Measurements from ENCODE around the gene IGFALS.

Gene IGFALS

DNA sequence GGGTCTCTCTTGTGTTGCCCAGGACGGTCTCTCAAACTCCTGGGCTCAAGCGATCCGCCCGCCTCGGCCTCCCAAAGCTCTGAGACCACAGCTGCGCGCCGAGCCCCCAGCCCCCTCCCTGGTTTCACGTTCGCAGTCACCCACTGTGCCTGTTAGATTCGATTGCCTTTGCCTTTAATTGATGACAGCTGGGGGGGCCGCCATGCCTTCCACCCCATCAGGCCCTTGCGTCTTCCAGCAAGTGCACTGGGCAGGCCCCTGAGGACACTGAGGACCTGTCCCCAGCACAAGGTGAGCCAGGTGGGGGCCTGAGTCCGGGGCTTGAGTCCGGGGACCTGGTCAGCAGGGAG is 3.3 kb downstream of the IGFALS start:
- no peak for DNase-seq (ENCODE audit: low read depth in 2 of 2)

DNA sequence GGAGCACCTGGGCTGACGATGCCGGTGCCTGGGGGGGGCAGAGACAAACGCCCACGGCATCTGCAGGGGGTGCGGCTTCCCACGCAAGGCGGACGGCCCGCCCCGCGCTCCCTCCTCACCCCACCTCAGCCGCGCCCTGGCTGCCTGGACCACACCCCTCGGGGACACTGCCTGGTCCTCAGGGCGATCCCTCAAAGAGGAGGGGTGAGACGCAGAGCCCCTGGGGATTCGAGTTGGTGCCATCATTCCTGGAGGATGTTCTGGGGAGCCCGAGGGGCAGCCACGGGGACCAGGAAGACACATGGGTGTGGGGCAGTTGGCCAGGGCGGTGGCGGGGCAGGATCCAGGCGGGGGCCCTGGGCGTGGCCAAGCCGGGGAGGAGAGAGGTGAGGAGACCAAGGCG is 3.9 kb downstream of the IGFALS start:
- DNase-seq (ENCODE audit: low read depth in 2 of 2) = no peak

DNA sequence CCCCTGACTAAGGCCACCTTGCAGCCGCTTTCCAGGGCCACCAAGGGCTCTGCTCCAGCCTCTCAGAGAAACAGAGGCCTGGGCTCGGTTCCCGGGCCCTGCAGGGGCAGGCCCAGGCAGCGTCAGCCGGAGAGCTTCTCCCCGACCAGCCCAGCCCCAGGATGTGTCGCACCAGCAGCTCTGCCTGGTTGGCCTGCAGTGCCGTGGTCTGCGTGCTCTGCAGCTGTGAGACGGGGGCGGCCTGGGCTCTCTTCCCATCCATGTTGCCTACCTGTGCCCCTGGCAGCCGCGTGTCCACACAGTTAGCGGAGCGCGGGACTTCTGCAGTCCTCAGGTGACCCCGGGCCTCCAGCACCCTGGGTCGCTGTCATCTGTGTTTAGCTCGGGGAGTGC is 4.8 kb downstream of the IGFALS start:
- DNase-seq (ENCODE audit: low read depth in 2 of 2) = no peak

DNA sequence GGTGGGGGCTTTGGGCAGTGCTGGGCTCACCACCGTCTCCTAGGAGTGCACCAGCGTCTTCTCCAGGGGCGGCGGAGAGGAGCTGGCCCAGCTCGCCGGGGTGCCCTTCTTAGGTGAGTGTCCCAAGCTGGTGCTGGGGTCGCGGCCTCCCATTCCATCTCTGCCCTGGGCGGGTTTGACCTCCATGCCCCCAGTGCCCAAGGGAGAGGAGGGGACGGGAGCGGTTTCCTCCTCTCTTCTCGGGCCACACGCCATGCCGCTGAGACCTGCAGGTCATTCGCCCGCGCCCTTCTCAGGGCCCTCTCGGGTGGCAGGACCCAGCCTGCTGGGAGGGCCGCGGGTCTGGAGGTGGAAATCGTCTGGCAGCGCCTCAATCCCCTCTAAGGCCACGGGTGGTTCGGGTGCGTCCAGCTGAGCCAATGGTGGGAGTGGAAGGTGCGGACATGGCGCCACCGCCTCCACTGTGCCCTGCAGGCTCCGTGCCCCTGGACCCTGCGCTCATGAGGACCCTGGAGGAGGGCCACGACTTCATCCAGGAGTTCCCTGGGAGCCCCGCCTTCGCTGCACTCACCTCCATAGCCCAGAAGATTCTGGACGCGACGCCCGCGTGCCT is 5.3 kb downstream of the IGFALS start:
- DNase-seq (ENCODE audit: low read depth in 2 of 2) = no peak

DNA sequence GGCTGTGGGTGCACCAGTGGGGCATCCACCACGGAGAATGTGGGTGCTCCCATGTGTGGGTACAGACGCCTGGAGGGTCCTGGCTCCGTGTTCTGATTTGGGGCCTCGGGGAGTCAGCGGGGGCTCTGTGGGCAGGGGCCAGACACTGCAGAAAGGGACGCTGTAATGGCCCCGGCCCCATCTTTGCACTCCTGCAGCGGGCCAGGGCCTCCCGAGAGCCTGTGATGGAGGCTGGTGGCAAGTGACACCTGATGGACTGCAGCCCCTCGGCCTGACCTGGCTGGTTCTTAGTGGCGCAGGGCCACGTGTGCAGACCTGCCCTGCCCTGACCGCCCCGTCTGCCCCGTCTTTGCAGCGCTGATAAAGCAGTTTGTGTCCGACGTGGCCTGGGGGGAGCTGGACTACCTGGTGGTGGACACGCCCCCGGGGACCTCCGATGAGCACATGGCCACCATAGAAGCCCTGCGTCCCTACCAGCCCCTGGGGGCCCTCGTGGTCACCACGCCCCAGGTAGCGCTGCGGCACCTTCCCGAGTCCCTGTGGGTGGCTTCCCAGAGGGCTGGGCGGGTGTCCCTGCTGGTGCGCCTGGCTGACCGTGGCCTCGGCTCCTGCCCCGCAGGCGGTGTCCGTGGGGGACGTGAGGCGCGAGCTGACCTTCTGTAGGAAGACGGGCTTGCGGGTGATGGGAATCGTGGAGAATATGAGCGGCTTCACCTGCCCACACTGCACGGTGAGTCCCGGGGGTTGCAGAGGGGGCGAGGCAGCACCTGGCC is 6.0 kb downstream of the IGFALS start:
- no peak for DNase-seq (ENCODE audit: low read depth in 2 of 2)

DNA sequence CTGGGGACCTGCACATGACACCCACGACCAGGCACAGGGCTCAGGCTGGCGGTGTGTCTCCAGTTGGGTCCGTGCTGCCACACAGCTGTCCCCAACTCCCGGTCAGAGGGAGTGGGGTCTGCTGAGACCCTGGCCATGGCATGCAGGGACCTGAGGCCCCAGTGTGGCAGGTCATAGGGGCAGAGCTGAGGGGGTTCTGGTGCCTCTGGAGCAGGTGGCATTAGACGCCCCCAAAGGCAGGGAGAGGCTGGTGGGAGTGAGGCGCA is 6.5 kb downstream of the IGFALS start:
- DNase-seq (ENCODE audit: low read depth in 2 of 2) = no peak

DNA sequence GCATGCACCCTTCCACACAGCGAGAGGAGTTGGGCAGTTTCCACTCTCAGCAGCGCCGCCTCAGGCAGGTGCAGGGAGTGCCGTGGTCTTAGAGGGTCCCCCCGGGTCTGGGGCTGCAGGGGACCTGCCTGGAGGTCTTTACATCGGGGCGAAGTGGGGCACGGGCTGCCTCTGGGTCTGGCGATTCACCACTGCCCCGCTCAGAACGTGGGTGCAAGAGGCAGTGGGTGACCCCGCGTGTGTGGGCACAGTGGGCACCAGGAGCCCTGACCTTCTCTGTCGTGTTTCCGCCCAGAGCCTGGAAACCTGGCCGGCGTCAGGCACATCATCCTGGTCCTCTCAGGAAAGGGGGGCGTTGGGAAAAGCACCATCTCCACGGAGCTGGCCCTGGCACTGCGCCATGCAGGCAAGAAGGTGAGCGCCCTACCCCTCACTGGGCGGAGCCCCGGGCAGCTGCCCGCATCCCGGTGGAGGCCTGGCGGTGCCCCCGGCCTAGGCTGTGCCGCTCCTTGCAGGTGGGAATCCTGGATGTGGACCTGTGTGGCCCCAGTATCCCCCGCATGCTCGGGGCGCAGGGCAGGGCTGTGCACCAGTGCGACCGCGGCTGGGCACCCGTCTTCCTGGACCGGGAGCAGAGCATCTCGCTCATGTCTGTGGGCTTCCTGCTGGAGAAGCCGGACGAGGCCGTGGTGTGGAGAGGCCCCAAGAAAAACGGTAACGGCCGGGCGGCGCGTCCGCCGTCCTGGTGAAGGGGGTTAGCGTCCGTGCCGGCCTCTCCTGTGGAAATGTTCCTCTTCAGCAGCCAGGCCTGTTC is 7.1 kb downstream of the IGFALS start:
- no peak for DNase-seq (ENCODE audit: low read depth in 2 of 2)

DNA sequence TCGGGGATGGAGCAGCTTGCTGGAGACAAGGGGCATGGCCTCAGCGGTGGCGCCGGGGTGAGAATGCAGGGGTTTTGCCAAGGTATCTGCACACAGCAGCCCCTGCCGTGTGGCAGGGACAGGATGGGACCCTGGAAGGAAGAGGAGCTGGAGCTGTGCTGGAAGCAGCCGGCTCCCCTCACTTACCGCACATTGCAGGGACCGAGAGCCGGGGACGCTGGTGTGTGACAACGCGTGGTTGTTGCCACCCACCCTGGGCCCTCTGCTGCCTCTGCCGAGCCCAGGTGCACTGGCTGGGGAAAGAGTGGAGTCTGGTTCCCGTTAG is 7.7 kb downstream of the IGFALS start:
- no peak for DNase-seq (ENCODE audit: low read depth in 2 of 2)

DNA sequence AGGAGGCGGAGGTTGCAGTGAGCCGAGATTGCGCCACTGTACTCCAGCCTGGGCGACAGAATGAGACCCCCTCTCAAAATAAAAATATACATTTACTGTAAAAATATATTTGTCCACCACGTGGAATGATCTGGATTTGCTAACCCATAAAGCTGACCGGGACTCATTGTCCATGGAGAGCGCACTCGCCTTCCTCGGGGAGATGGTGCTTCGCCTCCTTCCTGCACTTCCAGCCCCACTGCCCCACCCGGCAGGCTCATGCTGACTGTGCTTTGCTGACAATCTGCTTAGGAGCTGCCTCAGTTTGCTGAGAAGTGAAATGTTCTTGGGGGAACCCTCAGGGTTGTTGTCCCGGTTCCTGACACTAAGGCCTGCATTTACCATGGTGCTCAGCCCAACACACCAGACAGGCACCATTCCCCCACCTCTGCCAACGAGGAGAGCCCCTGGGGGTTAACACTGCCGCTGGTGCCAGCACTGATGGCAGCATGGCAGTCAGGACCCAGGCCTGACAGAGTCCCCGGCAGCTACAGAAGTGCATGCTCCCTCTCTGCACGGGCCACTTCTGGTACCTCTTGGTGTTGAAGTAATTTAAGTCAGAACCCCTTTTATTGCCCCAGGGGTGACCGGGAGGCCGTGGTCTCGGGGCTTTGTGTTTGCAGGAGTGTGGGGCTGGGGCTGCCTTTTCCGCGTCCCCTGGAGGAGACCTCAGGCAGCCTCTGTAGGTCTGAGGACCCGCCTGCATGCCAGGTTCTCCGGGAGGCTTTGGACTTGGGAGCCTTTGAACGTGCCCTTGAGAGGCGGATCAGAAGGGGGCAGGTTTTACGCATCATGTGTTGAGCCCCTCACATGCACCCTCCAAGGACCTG is 8.3 kb downstream of the IGFALS start:
- no peak for DNase-seq (ENCODE audit: low read depth in 2 of 2)

DNA sequence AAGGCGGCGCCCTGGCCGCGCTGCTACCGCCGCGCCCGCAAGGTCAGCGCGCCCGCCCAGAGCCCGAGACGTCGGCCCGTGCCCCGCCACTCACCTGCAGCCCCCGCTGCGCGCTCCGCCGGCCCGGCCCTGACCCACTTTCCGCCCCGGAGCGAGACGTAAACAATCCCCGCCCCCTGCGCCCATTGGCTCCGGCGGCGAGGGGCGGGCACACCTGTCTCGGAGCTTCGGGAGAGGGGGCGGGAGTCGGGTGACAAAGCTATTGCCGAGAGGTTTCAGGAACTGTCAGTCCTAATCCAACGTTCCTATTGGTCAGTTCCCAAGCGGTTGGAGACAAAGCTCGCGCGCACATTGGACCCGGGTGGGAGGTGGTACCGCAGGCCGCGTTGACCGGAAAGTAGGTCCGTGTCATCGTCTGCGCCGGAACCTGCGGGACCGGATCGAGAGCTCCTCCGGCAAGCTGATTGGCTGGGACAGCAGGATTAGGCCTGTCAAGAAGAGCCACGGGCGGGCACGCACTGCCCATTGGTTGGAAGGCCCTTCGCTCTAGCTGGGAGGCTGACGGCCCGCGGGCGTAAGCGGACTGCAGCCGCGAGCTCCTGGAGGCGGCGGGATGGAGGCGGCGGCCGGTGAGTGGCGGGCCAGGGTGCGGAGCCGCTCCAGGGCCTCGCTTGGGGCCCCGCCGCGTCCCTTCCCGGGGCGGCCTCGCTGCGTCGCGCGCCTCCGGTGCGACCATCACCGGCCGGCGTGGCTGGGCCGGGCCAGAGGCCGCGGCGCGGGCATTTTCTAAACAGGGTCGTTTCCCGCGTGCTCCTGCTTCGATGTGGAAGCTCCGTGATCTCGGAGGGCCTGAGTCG is 10.9 kb downstream of the IGFALS start, which contains the start of the genes NUBP2 and SPSB3:
Gene NUBP2, plus strand, starts transcription at position 553 of the 857 bp plus-strand sequence. Its CDS starts 61 bp downstream, at position 614.
Gene SPSB3, minus strand, starts transcription at position 164 of the 857 bp plus-strand sequence. CDS start 1,088 bp downstream, outside the sequence.
- DNase-seq (ENCODE audit: low read depth in 2 of 2) = peak; percentile 94 to 95

DNA sequence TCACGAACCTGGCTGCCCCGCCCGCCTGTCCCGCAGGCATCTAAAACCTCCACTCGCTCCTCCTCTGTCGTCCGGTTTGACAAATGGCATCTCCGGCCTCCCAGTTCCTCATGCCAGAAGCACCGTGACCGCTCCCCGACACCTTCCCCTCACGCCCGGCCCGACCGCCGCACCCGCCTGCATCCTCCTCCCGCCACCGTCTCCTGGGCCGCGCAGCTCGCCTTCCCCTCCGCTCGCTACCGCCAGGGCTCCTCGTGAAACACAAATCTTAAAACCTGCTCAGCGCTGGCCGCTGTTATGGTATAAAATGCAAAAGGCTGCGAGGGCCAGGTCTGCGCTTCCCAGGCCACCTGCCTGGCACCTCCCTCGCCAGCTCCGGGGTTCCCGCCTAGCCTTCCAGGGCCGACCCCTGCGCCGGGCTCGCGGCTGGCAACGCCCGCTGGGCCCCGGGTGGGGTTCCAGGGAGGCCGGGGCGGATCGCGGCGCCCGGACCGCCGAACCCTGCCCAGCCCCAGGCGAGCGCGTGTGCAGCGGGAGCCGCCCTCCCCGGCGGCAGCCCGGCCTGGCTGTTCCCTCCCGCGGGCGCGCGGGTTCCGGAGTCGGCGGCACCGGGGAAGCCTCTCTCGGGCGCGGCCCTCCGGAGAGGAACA is 11.6 kb downstream of the IGFALS start:
- DNase-seq (ENCODE audit: low read depth in 2 of 2) = no peak

DNA sequence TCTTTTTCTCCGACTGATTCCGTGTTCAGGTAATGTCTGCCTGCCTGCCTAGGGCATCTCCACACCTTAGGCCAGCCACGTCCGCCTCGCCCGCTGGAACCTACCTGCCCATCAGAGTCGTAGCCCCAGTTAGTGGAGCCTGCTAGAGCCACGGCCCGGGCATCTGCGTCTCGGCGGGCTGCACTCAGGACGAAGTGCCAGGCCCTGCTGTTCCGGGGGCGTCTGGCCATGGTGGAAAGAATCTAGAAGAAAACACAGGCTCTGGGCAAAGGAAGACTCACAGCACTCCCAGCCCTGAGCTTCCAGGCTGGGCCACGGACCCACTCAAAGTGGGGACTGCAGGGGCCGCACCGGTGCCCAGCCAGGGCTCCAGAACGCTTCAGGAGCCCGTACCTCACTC is 12.3 kb downstream of the IGFALS start:
- no peak for DNase-seq (ENCODE audit: low read depth in 2 of 2)

DNA sequence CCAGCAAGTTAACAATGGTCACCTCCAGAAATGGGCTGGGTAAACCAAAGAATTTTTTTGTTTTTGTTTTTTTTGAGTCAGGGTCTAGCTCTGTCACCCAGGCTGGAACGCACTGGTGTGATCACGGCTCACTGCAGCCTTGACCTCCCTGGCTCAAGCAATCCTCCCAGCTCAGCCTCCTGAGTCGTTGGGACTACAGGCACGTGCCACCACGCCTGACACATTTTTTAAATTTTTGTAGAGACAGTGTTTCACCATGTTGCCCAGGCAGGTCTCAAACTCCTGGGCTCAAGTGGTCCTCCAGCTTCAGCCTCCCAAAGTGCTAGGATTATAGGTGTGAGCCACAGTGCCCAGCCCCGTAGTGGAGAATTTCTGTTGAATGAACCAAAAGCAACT is 12.8 kb downstream of the IGFALS start:
- no peak for DNase-seq (ENCODE audit: low read depth in 2 of 2)

DNA sequence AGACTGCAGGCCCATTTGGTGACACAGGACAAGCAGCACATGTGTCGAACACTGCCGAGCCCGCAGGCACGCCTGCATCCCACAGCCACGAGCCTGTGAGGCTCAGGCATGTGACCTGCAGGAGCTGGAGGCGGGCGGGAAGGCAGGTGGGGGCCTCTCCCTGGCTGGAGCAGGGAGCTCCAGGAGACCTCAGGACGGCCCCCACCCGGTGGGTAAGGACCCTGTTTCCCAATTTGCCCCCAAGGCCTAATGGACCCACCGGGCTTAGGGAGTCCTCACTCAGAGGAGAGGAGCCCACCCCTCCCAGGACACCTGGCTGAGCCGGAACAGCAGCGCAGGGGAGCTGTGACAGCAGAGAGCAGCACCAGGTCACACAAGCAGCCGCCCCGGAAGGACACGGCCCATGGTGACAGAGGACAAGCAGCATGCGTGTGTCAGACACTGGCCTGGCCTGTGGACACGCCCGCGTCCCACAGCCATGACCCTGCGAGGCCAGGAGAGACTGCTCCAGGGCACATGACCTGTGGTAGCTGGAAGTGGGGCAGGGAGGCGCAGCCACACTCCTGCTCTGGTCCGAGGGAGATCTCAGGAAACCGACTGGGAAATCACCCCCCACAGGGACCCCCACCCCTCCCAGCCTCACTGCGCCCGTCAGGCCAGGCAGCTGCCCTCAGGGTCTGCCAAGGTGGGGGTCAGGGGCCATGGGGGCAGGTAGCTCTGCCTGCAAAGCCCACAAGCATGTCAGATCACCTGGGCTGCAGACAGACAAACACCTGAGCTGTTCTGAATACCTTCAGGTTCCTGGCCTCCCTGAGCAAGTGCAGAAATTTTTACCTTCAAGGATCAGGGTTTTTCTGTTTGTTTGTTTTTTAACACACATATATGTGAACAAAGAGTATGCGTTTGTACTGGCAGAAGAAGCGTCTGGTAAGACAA is 13.5 kb downstream of the IGFALS start:
- no peak for DNase-seq (ENCODE audit: low read depth in 2 of 2)

DNA sequence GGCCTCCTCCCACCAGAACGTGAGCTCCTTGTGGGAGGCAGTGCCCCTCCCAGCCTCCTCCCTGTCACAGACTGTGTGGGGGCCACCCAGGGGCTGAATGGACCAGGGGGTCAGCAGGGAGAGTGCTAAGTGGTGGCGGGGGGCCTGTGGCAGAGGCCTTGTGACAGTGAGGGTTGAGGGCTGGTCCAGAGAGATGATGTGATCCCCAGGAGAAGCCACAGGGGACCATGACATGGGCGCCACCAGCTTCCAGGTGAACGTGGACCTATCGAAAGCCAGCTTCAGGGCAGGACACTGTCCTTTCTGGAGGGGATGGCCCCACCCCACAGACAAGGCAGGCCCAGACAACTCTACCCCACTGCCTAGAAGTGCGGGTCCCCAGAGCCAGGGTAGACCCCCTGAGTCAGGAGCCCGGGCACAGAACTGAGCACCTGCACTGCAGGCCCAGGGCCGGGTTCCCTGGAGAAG is 14.2 kb downstream of the IGFALS start:
- no peak for DNase-seq (ENCODE audit: low read depth in 2 of 2)

DNA sequence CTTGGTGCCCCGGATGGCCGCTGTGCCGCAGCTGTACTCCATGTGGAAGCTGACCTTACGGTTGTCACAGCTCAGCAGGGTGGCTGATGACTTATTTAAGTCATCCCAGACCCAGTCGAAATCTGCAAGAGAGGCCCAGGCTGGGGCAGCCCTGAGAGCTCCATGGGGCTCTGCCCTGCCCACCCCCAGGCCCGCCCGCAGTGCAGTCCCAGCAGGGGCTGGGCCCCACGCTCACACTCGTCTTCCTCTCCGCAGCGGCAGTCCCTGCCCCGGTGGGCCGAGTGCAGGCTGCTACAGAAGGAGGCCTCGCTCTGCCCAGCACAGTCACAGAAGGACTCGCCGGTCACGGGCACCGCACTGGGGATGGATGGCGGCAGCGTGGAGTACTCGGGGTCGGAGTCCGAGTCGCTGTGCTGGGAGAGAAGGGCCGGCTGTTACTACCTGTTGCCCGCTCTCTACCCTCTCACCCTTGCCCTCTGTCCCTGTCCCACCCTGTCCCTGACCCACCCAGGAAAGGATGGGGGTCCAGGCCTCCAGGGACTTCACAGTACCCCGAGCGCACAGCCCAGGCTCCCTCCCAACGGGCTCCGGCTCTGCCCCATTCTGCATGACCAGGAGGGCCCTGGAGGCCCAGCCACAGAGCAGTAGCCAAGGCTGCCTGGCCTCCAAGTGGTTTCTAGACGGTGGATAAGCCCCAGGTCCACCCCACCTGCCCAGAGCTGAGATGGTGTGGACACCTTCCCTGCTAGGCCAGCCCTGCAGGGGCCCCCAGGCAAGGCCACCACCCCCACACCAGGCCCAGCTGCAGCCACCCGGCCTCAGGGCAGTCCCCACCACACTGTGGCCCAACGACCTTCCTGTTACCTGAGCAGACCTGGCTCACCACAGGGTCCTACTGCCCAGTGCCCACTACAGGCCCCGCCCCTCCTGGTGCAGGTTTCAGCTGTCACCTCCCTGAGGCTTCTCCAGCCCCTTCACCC is 15.0 kb downstream of the IGFALS start:
- no peak for DNase-seq (ENCODE audit: low read depth in 2 of 2)

DNA sequence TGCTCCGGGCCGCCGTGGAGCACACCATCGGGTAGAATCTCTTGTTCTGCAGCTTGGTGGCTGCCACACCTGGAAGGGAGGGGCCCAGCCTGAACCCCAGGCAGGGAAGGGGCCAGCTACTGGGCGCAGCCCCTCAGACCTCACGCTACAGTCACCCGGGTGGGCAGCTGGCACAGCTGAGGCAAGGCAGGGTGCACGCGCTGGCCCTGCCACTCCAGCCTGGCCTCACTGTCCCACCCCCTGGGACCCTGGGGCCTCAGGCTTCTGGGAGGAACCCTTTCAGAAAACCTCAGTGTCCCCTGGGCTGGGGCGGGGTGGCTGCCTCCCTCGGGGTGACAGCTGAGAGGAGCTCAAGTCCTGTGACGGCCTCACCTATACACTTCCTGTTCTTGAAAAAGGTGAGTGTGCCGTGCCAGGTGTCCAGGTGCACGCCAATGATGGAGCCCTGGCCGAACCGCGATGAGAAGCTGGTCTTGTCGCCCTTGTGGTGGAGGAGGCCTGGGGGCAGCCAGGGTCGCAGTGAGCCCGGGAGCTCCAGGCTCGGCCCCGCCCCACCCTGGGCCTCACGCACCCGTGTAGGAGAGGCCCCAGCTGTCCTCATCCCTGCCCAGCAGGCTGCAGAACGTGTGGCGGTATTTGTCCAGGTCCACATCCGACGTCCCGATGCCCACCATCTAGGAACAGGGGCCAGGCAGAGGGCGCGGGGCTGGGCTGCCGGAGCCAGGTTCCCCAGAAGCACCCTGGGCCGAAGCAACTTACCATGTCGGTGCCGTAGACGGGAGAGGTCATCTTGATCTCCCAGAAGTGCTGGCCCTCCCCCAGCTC is 15.9 kb downstream of the IGFALS start:
- DNase-seq (ENCODE audit: low read depth in 2 of 2) = no peak
